Superior temporal gyrus (tissue), 1 donor: ENCODE measurements around the gene SCN5A.
A peak's percentile ranks its signal among the peaks of the same experiment; 100 is the strongest.

Source experiments
- DNase-seq: peaks from one replicate; pipeline ENCODE4 v3.0.0-alpha.2; 2016; ENCODE audit errors: extremely low spot score

SCN5A gene

DNA sequence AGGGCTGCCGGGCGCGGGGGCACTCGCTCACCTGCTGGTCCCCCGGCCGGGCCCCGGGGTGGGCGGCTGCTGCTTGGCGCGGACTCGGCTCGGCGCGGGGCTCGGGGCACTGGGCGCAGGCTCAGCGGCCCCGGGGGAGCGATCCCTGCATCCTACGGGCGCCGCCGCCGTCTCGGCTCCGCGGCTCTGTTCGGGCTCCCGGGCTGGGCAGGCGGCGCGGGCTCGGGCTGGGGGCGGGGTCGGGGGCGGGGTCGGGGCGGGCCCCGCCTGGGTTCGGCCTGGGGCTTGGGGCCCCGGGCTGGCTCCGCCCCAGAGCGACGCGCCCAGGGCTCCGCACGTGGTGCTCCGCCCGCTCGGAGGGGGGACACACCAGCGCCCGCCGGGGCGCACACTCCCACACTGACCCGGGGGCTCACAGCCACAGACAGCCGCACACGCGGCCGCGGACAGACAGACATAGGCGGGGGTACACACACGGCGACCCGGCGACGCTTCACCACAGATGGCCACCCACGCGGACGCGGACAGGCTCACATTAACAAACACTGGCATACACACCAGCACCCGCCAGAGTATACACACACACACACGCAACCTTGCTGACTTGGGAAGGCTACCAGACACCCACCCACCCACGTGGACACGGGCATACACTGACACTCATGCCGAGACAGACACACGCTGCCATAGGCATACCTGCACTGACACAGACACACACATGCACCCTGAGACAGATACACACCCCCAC, at the start of gene SCN5A:
Gene SCN5A, minus strand, starts transcription at position 188 of the 748 bp plus-strand sequence. CDS start 16,380 bp downstream, outside the sequence.
- DNase-seq, result no peak

DNA sequence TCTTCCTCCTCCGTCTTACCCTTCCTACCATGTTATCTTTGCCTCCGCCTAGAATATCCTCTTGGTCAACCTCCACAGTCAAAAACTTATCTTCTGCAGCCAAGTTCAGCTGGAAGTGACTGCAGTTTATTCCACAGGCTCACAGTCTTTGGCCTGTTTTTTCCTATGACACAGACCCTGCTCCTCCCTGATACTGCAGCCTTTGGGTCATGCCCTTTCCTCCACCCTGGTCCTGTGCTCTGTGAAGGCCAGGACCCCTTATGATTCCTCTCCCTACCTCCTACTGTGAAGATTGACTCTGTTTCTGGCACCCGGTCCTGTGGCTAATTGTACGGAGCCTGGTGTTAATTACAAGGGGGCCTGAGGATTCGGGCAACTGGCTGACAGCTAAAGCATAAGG, 49.3 kb upstream of the SCN5A start:
- no peak for DNase-seq

- no peak for DNase-seq
Measured at GRCh38 chr3:38698061-38698460, 48.6 kb upstream of the SCN5A start.

GRCh38 chr3:38696034-38696433, 46.5 kb upstream of the SCN5A start:
- DNase-seq, result no peak

GRCh38 chr3:38690185-38690584, 40.7 kb upstream of the SCN5A start:
- no peak for DNase-seq

DNA sequence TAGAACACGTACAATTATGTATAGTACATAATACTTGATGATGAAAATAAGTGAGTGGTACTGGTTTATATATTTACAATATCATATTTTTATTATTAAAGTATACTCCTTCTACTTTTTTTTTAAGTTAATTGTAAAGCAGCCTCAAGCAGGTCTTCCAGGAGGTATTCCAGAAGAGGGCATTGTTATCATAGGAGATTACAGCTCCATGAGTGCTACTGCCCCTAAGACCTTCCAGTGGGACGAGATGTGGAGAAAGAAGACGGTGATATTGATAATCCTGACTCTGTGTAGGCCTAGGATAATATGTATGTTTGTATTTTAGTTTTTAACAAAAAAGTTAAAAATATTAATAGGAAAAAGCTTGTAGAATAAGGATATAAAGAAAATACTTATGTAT, 40.3 kb upstream of the SCN5A start:
- no peak for DNase-seq

- no peak for DNase-seq
Measured at GRCh38 chr3:38689346-38689745, 39.9 kb upstream of the SCN5A start.

DNA sequence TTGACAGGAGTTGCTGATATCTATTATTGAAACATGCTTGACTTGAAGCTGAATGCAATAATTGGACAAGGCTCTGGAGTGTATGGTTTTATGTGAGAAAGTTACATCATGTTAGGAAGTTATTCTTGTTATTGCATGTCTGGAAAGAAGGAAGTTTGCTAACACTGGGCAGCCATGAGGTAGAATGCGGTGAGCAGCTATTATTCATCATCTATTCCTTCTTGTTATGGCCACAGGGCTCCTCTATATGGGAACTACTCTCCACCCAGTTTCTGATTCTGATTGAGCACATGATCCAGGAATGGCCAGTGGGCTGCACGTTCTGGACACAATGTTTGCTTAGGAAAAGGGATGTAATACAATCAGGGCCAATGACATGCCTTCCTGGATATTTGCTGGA, 37.8 kb upstream of the SCN5A start:
- DNase-seq, result no peak

DNA sequence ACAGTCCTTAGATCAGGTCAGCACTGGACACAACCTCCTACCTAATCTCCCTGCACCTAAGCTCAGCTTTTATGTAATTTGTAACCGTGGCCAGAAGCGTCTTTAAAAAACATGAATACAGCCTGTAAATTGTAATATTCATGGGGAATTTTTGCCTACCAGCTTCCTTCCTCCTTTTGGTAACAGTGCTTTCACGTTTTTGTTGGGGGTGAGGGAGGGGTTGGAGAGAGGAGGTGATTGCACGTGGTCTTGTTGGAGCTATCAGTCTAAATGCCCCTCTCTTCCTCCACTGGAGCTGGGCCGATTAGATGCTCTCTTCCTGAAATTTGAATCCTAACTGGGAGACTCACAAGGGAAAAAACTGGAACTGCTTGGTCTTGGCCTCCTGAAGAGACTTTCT, 35.1 kb upstream of the SCN5A start:
- no peak for DNase-seq

DNA sequence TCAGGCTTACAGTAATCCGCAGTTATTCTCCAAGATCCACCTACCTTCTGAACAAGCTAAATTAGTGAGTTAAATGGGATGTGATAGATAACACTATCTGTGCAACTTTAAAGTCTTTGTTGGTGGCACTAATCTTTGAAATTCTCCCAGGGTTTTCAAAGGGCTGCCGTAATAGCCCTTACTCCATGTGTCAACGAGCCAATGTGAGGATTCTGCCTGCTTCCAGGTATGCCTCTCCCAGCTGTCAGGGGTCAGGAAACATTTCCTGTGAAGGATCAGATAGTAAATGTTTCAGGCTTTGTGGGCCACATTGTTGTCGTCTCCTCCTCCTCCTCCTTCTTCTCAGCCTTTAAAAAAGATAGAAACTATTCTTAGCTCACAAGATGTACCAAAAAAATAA, 20.2 kb upstream of the SCN5A start:
- DNase-seq, result no peak

DNA sequence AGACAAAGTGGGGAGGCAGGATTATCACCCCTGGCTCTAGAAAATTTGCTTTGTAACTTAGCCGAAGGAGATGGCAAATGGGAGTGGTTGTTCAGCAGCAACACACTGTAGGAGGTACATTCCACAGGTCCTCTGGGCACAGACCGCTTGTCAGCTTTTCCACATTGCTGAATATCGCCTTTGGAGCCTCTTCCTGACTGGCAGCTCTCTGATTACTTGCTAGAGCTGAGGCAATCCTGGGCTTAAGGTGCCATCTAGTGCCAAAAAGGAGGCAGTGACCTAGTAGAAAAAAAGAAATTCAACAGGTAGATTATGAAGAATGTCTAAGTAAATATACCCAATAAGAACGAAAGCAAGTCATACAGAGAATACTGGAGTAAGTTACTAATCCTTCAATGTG, 13.1 kb upstream of the SCN5A start:
- no peak for DNase-seq

DNA sequence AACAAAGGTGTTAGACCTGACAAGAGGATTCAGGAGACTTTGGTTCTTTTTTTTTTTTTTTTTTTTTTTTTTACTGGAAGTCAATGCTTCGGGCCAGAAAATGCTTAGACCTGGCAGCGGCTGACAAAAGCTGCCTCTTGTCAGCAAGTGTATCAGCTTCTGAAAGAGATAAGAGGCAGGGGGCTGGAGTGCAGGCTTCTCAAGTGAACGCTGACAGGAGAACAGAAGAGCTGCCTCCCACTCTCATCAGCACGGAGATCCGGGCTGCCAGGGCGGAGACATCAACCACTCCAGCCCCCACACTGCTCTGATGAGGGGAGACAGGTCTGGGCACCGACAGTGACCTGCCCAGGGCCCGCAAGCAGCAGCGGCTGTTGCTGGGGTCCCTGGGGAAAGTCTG, 9.4 kb upstream of the SCN5A start:
- DNase-seq, result no peak

- DNase-seq, result no peak
Measured at GRCh38 chr3:38657369-38657768, 7.9 kb upstream of the SCN5A start.

DNA sequence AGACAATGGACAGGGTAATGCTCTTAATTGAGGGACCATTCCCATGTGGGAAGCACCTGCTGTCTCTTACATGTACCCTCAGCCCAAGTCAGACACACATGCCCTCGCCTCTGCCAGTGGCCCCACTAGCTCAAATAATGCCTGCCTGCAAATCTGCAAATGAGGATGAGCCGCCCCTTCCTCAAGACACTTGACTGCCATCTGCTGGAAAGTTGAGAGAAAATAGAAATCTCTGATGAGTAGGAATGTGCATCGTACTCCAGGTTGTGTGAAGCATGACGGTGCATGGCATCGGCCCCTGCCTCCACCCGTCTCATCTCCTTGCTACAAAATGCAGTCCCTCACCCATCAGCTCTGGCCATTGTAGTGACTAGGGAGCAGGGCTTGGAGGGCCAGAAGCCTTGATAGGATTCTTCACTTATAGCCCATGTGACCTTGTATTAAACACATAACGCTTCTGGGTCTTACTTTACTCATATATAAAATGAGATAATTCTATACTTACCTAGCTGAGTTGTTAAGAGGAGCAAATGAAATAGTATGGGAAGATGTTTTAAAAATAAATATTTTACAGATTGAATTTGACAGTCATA, 6.3 kb upstream of the SCN5A start:
- peak; percentile 48 for DNase-seq

DNA sequence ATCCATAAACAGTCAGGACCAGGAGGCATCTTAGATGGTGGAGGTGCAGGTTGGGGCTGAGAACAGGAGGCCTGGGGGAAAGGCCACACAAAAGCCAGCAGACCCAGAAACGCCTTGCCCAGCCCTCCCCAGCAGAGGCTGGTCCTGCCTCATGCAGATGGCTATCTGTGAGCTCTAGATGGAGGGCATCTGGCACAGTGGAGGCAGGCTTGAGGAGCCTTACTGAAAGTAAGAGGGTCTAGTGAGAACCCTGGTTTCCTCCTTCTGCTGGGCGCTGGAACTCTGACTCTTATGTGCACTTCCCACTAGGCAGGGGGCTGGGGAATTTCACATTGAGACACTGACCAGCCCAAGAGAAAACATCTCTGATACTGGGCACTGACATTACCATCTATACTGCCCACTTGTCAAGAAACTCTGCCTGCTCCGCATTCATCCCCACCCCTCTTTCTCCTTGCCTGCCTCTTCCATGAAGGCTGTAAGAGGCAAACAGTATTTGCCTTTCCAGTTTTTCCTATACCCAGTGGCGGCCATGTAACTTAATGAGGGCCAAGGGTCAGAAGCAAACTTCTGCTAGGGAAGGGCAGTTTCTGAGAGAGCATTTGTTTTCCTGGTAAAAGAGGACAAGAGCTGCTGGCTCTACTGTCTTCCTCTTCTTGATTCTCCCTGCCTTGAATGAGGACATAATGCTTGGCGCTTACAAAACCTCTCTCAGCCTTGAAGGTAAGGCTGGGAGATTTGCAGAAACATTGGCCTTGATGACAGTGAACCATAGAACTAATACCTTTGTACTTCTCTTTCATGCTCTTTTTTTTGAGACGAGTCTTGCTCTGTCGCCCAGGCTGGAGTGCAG, 4.4 kb upstream of the SCN5A start:
- DNase-seq, result no peak

- DNase-seq, result no peak
Measured at GRCh38 chr3:38652934-38653333, 3.4 kb upstream of the SCN5A start.

GRCh38 chr3:38651153-38651789, 1.8 kb upstream of the SCN5A start:
- peak; percentile 72 for DNase-seq

- DNase-seq, result no peak
Measured at GRCh38 chr3:38650248-38650951, 913 bp upstream of the SCN5A start.

- no peak for DNase-seq
Measured at GRCh38 chr3:38648659-38649499, 608 bp downstream of the SCN5A start.

- no peak for DNase-seq
Measured at GRCh38 chr3:38648024-38648658, 1.3 kb downstream of the SCN5A start.
